ENCODE data around the gene LEFTY1.

DNA sequence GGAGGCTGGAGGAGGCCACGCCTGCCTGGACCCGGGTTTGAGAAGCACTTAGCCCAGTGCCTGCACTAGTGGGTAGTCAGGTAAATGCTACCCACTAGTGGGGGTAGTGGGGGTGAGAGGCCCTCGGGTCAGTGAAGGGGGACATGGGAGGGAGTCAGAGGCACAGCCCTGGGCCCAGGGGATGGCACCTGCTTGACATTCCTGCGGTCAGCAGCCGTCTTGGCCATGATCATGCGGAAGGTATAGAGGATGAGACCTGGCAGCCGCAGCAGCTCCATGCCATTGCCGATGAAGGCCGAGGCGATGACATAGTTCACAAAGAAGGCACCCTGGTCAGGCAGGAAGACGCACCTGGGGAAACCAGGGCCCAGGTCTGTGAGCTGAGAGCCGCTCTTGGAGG is 35.5 kb downstream of the LEFTY1 start:
- TF ChIP-seq EZH2phosphoT487 (IDR thresholded peaks at IDR 0.05; ENCODE audit: borderline replicate concordance, low read length), result no peak
- TF ChIP-seq, protein P1, sequence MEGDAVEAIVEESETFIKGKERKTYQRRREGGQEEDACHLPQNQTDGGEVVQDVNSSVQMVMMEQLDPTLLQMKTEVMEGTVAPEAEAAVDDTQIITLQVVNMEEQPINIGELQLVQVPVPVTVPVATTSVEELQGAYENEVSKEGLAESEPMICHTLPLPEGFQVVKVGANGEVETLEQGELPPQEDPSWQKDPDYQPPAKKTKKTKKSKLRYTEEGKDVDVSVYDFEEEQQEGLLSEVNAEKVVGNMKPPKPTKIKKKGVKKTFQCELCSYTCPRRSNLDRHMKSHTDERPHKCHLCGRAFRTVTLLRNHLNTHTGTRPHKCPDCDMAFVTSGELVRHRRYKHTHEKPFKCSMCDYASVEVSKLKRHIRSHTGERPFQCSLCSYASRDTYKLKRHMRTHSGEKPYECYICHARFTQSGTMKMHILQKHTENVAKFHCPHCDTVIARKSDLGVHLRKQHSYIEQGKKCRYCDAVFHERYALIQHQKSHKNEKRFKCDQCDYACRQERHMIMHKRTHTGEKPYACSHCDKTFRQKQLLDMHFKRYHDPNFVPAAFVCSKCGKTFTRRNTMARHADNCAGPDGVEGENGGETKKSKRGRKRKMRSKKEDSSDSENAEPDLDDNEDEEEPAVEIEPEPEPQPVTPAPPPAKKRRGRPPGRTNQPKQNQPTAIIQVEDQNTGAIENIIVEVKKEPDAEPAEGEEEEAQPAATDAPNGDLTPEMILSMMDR (IDR thresholded peaks at IDR 0.05; ENCODE audit: low read depth, low read length, poor library complexity, severe bottlenecking), result no peak

Measured in DOHH2 (cell line).